HG03135 (cell line): Measurements from ENCODE around the gene TIMP3.
"Not testable (repeated sequence)": the region's sequence is repeated elsewhere in the genome, so short reads cannot be mapped to it uniquely, and the experiment has no call there.

Source experiments
- ATAC-seq: cut with Tn5 transposase; IDR thresholded peaks from one replicate; pipeline ENCODE4 v1.9.1; 2021; ENCODE audit warnings: mild to moderate bottlenecking, moderate library complexity; ENCODE audit not compliant: unreplicated experiment

TIMP3 gene

DNA sequence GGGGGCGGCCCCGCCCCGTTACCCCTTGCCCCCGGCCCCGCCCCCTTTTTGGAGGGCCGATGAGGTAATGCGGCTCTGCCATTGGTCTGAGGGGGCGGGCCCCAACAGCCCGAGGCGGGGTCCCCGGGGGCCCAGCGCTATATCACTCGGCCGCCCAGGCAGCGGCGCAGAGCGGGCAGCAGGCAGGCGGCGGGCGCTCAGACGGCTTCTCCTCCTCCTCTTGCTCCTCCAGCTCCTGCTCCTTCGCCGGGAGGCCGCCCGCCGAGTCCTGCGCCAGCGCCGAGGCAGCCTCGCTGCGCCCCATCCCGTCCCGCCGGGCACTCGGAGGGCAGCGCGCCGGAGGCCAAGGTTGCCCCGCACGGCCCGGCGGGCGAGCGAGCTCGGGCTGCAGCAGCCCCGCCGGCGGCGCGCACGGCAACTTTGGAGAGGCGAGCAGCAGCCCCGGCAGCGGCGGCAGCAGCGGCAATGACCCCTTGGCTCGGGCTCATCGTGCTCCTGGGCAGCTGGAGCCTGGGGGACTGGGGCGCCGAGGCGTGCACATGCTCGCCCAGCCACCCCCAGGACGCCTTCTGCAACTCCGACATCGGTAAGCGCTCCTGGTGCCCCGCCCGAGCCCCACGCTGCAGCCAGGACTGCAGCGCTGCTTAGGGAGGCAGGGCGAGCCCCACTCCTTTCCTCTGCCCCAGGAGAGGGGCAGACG, at the start of gene TIMP3:
TSS of gene TIMP3 (plus strand) at position 169 of the 700 bp plus-strand sequence. CDS start at position 466, 297 bp downstream.
- ATAC-seq = no peak

DNA sequence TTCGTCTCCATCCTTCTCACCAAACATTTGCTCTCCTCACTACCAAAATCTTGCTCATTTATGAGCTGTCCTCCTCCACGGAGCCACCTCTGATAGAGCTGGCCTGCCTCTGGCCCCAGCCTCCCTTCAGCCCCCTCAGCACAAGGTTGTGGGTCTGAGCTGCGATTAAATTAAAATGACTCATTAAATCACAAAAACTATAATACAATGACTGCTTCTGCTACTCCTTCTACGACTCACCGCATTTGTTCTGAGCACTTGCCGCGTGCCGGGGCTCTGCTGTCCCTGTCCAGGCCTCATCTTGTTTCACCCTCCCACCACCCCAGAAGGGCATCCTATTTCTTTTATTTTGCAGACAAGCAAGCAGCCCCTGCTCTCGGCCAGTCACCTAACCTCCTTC, 49.2 kb upstream of the TIMP3 start:
- no peak for ATAC-seq

DNA sequence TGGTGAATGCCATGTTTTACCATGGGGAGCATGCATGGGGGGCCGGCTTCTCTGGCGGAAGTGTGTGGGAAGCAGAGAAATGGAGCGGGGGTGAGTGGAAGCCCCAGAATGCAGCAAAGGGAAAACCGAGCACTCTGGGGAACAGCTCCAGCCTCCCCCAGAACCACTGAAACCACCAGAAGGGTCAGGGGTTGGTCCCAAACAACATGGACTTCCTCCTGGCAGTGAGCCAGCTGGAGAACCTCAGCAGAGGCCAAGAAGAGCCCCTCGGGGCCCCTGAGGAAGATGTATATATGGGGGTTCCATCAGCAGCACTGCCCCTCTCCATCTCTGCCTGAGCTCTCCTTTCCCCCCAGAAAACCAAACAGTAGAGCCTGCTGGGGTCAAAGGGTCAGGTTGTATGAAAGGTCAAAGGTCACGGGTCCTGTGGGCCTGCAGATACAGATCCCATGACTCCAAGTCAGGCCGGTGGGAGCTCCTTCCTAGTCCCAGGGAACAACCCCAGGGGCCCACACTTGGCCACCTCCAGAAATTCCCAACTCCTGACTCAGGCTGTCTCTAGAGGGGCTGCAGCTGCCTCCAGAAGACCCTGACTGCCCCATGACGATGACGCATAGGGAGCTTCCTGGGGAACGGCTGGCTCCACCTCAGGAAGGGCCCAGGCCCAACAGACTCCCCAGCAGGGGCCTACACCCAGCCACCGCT, 48.5 kb upstream of the TIMP3 start:
- no peak for ATAC-seq

DNA sequence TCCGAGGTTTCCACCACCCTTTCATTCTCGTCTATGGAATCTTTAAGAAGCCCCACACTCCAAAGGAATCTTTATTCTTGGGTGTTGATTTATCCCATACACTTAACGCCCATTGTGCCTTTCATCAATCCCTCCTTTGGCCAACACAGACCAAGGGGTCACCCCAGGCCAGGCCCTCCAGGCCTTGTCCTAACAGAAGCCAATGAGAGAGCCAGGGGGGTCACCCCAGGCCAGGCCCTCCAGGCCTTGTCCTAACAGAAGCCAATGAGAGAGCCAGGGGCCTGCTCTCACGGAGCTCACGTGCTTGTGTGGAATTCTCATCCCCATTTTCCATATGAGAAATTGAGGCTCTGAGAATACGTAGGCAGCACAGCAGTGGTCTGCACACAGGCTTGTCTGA, 47.9 kb upstream of the TIMP3 start:
- no peak for ATAC-seq

DNA sequence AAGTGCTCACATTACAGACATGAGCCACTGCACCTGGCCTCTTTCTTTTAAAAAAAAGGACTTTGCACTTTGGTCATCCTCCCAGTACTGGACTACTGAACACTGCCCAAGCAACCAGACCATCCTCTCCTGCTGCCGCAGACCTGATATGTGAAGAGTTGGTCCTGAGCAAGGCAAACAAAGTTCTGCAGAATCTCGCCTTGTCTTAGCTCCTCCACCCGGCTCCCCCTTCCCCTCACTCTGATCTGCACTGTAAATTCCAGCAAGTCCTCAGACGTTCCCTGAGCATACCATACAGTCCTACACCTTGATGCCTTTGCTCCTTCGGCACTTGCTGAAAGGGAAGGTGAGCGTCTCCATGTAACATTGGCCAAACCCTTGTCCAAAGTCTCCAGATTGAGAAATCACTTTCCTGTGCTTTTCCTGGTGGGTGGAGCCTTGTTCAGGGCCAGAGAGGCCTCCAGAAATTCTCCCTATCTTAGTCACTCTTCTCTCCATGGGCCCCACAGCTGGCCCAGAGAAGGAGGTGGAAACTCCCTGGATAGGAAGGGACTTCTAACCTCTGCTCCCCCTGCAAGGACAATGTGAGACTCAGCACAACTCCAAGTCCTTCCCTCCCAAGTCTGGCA, 47.0 kb upstream of the TIMP3 start:
- no peak for ATAC-seq

DNA sequence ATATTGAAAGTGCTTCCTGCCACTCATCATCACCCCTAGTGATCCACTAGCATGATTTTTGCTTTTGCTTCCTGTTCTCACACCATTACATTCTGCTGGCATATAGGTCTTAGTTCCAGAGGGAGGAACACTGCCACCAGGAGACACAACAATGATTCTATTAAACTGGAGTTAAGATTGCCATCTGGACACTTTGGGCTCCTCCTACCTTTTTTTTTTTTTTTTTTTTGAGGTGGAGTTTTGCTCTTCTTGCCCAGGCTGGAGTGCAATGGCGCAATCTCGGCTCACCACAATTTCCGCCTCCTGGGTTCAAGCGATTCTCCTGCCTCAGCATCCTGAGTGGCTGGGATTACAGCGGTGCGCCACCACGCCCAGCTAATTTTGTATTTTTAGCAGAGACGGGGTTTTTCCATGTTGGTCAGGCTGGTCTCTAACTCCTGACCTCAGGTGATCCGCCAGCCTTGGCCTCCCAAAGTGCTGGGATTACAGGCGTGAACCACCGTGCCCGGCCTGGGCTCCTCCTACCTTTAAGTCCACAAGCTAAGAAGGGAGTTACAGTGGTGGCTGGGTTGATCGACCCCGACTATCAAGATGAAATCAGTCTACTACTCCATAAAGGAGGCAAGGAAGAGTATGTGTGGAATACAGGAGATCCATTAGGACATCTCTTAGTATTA, 44.3 kb upstream of the TIMP3 start:
- not testable (repeated sequence) for ATAC-seq

DNA sequence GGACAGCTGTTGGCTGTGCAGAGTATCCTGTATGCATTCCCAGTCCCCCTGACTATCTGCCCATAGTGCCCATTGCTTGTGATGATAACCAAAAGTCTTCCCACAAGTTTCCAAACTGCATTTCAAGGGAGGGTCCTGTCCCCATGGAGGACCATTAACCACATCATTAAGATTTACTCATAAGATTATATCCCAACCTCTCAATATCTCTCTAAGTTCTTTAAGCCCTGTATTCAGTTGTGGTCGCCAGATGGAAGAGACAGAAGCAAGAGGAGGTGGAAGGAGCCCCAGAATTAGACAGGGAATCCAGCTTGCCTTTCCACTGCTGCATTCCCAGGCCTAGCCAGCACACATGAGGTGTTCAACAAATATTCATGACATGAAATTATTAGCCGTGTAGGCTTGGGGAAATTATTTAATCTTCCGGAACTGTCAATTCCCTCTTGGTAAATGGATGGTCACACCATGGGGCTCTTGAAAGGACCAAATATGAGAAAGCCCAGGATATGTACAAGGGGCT, 42.6 kb upstream of the TIMP3 start:
- no peak for ATAC-seq

DNA sequence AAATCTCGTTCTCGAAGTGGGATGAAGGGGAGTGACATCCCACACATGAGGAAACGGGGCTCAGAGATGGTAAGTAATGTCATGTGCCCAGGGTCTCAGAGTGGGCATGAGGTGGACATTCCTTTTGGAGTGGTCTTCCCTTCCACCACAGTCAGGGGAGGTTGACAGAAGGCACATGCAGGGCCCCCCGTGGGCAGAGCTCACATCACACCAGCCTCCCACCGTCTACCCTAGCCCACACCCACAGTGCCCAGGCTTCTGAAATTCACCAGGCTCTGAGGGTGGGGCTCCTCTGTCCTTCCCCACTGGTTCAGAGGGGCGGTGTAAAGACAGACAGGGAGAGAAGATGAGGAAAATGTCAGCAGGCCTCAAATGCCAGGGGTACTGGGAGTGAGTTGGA, 41.1 kb upstream of the TIMP3 start:
- no peak for ATAC-seq

DNA sequence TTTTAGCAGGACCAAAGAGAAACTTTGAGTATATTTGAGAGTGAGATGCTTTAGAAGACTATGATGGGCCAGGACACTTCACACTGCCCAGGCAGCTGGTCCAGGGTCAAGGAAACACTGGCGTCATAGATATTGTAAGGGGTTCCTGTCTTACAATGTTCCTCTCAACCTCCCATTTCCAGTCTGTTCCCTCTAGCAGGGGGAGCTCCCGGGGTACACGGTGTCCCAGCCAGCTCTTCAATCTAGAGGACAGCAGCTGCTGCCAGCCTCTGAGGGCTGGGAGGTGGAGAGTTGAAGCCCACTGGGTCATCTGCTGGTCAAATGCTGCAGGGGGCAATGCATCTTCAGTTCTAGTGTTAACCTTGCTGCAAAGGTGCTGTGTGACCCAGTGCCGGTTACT, 40.7 kb upstream of the TIMP3 start:
- no peak for ATAC-seq

DNA sequence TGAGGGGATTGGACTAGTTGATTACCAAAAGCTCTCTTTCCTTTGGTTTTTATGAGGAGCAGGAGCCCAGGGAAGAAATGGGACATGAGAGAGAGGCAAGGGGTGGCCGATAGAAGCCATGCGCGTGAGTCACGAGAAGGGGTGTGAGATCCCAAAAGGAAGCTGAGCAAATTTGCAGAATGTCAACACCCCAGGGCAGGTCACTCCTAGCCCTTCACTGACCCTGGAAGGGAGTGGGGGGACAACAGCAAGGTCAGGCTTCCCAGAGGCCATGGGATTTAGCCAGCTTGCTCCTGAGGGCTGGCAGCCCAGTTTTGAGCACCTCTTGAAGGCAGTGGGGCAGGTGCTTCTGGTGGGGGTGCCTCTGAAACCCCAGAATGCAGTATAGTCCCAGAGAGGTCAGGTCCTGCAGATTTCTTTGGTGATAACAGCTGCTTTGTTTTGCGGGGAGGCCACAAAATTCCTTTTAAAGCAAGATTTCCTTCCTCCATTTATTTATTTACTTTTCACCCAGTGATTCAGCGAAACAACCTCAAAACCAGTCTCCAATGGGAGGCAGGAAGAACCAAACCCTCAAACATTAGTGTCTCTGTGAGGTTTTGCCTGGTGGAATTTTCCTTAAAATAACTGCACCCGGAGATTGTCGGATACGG, 40.1 kb upstream of the TIMP3 start:
- ATAC-seq = no peak

DNA sequence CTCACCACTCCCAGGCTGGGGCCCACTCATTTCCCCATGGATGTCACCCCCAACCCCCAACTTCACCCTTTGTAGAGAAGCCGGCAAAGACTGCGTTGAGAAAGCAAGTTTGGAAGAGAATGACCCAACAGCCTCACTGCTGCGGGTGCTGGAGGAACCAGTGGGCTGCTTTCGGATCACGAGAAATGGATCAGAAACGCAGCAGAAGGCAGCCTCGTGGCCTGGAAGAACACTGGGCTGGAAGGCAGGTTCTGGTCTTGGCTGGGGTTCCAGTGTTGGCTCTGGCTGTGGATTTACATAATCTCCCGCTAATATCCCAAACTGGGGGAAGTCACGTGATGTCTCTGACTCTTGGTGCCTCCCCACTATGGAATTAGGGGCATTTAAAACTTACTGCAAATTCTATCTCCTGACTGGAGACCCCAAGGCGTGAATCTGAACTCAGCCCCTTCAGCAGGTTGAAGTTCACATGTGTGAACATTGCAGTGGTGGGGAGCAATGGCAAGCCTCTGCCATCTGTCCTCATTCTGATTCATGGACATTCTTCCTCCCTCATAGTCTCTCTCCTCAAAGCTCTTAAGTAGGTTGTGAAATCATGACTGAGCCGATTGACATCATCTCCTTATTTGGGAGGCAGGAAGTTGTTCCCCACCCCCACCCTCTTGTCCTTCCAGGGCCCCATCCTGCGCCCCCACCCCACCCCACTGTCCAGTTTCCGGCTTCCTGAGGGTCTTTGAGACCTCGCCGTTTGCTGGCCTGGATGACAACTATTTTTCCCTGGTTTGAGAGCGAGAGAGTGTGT, 37.0 kb upstream of the TIMP3 start:
- ATAC-seq = no peak

DNA sequence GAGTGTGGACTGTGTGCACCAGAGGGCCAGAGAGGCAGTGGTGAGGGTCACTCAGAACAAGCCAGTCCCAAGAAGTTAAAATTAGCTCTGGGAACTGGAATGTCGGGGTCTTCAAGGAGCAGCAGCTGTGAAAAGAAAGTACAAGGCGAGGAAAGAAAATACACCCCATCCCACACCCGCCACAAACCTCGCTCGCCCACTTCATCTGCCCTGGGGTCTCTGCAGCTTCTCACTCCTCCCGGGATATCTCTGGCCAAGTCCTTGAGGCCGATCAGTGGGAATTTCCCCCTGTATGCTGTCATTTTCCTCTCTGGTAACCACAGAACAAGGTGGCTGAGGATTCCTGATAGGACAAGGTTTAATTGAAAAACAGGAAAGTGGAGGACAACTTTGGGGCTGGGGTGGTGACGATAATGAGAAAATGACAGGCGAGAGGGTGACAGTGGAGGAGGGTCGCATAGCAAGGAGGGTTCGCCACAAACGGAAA, 36.3 kb upstream of the TIMP3 start:
- no peak for ATAC-seq

DNA sequence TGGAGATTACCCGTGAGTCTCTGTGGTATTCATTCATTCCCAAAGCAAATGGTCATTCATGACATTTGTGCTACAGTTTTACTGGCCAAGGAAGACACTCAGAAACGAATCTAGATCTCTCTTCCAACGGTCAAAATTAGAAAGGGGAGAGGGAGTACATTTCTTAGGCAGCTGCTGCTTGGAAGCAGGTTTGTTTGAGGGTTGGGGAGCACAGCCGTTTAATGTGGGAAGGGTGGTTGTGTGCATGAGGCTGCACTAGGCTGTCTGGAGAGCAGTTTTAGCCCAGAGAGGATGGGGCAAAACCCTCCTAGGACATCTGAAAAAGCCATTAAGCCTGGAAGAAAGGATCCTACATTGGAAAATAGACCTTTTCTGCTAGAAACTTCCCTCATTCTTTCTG, 29.7 kb upstream of the TIMP3 start:
- no peak for ATAC-seq

DNA sequence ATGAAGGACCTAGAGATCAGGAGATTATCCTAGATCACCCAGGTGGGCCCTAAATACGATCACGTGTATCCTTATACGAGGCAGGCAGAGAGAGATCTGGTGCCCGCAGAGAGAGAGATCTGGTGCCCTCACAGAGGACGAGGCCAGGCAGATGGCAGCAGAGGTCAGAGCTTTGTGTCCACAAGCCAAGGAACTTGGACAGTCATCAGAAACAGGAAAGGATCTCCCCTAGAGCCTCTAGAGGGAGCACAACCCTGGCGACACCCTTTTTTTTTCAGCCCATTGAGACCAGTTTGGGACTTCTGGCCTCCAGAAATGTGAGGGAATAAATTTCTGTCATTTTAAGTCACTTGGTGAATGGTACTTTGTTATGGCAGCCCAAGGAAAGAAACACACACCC, 25.5 kb upstream of the TIMP3 start:
- no peak for ATAC-seq

DNA sequence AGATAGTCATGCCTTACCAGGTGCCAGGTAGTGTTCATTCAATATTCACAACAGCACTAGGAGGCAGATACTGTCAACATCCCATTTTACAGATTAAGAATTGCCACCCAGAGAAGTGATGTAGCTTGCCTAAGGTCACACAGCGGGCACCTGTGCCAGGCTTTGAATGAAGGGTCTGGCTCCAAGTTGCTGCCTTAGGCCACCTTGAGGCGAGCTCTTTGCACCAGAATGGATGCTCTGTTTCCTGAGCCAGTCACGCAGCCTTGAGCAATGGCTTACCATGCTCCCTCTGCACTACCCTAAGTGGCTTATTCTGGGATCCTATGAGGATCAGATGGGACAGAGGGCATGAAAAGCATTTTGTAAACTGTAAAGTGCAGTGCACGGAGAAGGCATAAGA, 25.1 kb upstream of the TIMP3 start:
- ATAC-seq = no peak

DNA sequence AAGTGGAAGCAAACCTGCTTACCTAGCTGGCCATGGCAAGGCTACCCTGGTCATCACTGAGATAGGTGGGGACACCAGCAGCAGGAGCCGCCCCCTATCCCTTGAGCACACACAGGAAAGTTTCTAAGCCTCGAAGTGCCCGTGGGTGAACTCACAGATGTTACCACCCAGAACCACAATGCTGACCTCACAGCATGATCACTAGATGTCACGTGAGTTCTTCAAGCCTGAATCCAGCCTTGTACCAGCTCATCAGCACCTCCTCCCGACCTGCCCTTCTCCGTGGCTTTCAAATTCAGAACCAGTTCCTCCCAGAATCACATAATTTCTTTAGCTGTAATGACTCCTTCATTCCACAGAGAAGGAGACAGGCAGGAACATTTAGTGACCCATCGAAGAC, 24.7 kb upstream of the TIMP3 start:
- no peak for ATAC-seq

DNA sequence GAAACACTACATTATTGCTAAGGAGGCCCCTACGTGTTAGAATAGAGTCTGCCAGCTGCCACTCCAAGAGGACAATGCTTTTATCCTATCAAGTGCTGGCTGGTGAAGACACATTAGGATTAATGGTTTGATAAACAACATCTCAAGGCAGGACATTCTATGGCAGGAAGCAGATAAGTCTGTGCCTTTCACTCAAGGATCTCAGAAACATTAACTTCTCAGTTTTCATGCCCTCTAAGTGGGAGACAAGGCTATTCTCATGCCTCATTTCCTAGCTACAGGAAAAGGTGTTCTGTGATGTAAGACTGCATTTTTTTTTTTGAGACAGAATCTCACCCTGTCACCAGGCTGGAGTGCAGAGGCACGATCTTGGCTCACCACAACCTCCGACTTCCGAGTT, 23.5 kb upstream of the TIMP3 start:
- ATAC-seq = no peak

DNA sequence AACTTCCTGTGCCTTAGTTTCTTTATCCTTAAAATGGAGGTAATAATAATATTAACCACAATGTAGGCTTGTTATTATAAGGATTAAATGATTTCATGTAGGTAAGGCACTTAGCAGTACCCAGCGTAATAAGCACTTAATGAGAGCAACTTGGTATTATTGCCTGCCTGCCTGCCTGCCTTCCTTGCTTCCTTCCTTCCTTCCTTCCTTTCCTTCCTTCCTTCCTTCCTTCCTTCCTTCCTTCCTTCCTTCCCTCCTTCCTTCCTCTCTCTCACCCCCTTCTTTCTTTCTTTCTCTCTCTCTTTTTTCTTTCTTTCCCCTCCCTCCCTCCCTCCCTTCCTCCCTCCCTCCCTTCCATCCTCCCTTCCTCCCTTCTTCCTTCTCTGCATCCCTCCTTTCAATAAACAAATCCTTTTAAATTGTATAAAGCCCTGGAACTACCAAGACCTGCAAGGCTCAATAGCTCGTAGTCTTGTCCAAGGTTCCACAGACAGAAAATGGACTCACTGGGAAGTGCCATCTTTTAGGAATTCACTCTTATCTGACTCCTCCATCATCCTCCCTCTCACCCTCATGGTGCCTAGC, 20.7 kb upstream of the TIMP3 start:
- no peak for ATAC-seq

DNA sequence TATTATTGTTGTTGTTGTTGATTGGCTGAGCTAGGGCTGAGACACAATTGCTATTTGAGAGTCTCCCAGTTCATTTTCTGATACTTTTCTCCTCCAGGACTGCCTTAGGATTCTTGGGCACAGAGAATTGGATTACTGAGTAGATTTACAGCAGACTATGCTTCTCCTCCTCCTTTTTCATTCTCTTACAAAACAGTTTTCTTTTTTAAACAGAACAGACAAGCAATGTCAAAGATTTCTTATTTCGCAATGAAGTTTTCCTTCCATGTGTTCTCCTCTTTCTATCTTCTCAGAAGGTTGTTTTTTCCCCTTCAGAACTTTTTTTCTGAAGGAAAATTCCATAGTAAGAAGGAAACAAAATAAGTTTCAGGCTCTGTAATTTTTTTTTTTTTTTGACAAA, 19.8 kb upstream of the TIMP3 start:
- no peak for ATAC-seq
